Stimulated activated CD8-positive, alpha-beta memory T cell treated with anti-CD3 and anti-CD28 coated beads, Interleukin-4, amount 100 ng/mL, for 24 hours (primary cell): ENCODE data around the gene MICA.
A peak's percentile ranks its signal among the peaks of the same experiment; 100 is the strongest.
"Not testable (repeated sequence)": the region's sequence is repeated elsewhere in the genome, so short reads cannot be mapped to it uniquely, and the experiment has no call there.

Experiments used
- DNase-seq: peaks from one replicate; pipeline ENCODE4 v3.0.0-alpha.2; 2020; ENCODE audit warnings: low read depth

The MICA gene

DNA sequence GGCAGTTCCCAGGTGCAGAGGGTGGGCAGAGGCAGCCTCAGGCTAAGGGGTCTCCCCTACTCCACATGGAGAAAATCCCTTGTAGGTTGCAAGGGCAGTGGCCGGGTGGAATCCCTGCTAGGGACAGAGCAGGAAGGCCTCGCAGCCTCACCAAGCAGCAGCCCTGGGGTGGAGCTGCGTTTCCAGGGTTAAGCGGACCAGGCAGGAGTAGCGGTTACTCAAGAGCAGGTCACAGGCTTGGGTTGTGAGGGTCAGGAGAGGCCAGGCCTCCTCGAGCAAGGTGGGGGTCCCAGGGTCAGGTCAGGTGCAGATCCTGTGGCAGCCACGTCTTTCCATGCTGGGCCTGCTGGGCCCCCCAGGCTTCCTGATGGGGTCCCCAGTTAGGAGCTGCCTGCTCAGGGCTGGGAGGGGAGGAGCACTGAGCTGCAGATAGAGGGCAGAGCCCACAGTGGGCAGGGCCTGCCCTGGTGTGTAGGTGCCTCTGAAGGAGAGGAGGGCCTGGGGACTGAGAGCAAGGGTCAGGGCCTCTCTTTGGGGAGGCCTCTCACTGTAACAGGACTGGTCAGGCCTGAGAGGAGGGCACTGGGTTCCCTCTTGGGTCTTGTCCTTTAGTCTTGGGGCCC lies 10.9 kb downstream of the MICA start:
- not testable (repeated sequence) for DNase-seq

- no peak for DNase-seq
These were observed 11.4 kb downstream of the MICA start for GRCh38 chr6:31414771-31415265.

- no peak for DNase-seq
These were observed 13.1 kb downstream of the MICA start for GRCh38 chr6:31416394-31417014.

DNA sequence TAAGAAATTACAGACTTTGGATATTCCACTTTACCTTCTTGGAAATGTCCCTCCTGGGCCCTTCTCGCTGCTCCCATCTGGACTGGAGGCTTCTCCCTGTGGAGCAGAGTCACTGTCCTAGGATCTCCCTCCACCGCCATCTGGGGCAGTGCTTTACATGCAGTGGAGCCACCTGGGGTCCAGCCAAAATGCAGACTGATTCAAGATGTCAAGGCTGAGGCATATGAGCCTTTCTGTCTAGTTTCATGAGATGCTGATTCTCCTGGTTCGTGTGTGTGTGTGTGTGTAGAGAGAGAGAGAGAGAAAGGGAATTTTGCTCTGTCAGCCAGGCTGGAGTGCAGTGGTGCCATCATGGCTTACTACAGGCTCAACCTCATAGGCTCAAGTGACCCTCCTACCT lies 14.9 kb downstream of the MICA start:
- DNase-seq = no peak

DNA sequence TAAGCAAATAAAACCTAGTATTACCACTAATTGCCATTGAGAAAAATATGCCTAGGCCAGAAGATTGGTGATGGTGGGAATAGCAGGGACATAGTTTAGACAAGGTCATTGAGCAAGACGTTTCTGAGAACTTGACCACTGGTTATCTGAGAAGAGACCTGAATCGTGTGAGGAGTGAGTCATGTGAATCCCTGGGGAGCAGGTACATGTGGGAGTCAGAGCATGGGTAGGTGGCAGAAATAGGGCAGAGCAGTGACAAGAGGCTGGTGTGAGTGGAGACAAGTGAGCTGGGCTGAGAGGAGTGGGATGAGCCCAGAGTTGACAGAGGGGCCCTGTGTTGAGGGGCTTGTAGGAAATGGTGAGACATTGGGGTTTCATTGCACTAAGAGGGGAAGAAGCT lies 16.4 kb downstream of the MICA start:
- no peak for DNase-seq

GRCh38 chr6:31420546-31420945 lies 17.2 kb downstream of the MICA start:
- DNase-seq = no peak

DNA sequence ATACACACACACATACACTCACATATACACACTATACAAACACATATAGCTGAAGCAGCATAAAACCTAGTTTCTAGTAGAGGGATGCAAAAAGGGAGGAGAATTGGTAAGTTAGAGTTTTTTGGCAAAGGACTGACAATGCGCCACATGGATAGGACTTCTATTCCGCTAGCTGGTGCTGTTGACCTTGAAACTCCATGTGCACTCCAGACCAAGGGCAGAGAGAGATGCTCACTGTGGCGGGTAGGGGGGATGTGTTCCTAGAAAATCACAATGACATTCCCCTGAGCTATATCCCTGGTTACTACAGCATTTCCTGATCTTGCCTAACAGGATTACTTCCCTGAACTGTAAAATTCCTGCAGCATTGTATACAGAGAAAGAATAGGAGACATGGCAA lies 19.2 kb downstream of the MICA start:
- DNase-seq = no peak

- no peak for DNase-seq
These were observed 20.2 kb downstream of the MICA start for GRCh38 chr6:31423550-31423949.

DNA sequence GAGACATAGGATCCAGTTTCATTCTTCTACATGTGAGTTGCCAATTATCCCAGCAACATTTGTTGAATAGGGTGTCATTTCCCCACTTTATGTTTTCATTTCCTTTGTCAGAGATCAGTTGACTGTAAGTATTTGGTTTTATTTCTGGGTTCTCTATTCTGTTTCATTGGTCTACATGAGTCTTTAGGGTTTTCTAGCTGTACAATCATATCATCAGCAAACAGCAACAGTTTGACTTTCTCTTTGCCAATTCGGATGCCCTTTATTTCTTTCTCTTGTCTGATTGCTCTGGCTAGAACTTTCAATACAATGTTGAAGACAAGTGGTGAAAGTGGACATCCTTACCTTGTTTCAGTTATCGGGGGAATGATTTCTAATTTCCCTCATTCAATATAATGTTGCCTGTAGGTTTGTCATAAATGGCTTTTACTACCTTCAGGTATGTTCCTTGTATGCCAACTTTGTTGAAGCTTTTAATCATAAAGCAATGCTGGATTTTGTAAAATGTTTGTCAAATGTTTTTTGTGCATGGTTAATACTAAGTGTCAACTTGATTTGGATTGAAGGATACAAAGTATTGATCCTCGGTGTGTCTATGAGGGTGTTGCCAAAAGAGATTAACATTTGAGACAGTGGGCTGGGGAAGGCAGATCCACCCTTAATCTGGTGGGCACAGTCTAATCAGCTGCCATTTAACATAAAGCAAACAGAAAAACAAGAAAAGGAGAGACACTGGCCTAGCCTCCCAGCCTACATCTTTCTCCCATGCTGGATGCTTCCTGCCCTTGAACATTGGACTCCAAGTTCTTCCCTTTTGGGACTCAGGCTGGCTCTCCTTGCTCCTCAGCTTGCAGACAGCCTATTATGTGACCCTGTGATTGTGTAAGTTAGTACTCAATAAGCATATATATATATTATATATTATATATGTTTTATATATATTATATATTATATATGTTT lies 23.3 kb downstream of the MICA start:
- no peak for DNase-seq

DNA sequence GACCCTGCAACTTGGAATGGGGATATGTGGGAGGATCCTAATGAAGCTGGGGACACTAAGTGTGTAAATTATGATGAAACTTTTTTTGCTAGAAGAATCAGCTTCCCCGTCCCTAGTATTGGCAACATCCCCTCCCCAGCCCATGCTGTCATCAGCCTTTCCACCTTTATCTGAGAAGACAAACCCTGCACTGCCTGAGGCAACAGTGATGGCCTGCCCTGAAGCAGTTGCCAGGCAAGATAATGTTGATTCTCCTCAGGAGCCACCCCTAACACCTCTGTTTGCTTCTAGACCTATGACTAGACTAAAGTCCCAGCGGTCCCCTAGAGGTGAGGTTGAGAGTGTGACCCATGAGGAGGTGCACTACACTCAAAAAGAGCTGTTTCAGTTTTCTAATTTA lies 27.1 kb downstream of the MICA start:
- DNase-seq = no peak

- DNase-seq = not testable (repeated sequence)
These were observed 31.7 kb downstream of the MICA start for GRCh38 chr6:31435051-31435450.

- no peak for DNase-seq
These were observed 34.8 kb downstream of the MICA start for GRCh38 chr6:31438222-31438621.

DNA sequence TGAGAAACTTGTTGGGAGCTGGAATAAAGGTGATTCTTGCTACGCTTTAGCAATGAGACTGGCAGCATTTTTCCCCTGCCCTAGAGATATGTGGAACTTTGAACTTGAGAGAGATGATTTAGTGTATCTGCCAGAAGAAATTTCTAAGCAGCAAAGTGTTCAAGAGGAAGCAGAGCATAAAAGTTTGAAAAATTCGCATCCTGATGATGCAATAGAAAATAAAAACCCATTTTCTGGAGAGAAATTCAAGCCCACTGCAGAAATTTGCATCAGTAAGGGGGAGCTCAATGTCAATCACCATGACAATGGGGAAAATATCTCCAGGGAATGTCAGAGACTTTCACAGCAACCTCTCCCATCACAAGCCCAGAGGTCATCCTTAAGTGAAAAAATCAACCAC lies 35.3 kb downstream of the MICA start:
- DNase-seq = no peak

DNA sequence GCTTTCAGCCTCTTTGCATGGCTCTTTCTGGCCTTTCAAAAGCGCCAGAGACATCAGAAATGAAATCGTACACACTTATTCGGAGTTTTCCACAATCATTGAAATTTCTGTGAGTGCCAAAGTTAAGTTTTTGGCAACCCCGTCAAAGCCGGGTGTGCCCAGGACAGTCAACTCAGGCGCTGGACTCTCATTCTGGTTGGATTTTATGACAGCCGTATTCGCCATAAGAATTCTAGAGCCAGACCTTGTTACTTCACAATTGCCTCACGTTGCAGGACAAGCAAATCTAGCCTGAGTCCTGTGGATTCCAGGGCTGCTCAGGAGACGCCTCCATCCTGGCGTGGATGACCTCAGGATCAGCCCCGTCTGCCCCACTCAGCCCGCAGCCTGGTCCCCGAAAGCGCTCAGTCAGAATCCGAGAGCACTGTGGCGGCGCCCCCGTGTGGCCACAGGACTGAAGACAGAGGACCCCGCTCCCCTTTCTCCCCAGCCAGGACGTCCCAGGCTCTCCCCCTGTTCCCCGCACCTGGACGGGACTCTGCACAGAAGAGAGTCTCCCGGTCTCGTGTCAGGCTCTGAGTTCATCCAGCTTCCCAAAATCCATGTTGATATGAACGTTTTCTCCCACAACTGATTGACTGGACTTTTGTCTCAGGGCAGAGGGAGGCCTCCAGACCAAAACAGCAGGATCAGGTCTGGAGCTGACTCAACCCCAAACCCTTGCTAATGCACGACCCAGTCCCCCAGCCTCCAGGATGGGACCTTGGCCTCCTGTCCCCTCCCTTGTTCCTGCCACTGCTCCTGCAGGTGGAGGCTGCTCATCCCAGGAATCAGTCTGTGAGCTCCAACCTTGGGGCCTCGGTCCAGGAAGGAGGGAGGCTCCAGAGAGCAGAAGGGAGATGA lies 38.2 kb downstream of the MICA start:
- DNase-seq = peak; percentile 79

DNA sequence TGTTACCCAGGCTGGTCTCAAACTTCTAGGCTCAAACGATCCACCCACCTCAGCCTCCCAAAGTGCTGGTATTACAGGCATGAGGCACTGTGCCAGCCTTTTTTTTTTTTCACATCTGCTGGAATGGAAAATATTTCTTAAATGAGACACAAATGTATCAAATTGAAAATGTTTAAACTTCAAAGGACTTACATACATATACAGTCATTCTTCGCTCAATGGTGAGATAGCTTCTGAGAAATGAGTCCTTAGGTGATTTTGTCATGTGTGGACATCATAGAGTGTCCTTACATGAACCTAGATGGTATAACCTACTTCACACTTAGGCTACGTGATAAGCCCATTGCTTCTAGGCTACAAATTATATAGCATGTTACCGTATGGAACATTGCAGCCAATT lies 43.1 kb downstream of the MICA start:
- DNase-seq = no peak

GRCh38 chr6:31446999-31447789 lies 43.8 kb downstream of the MICA start:
- not testable (repeated sequence) for DNase-seq

DNA sequence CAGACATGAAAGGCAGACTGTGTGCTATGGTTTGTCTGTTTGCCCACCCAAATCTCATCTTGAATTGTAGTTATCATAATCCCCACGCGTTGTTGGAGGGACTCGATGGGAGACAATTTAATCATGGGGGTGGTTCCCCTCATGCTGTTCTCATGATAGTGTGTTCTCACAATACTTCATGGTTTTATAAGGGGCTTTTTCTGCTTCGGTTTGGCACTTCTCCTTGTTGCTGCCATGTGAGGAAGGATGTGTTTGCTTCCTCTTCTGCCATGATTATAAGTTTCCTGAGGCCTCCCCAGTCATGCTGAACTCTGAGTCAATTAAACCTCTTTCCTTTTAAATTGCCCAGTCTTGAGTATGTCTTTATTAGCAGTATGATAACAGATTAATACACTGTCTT lies 47.4 kb downstream of the MICA start:
- DNase-seq = no peak

DNA sequence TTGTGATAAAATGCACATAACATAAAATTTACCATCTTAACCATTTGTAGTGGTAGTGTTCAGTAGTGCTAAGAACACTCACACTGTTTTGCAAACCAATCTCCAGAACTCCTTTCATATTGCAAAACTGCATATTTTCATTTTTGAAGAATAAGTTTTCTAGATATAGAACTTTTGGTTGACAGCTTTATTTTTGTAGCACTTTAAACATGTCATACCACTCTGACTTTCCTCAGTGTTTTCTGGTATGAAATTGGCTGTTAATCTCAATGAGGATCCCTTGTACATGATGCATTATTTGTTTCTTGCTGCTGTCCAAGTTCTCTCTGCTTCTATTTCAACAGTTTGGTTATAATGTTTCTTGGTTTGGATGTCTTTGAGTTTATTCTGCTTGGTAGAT lies 49.5 kb downstream of the MICA start:
- no peak for DNase-seq

DNA sequence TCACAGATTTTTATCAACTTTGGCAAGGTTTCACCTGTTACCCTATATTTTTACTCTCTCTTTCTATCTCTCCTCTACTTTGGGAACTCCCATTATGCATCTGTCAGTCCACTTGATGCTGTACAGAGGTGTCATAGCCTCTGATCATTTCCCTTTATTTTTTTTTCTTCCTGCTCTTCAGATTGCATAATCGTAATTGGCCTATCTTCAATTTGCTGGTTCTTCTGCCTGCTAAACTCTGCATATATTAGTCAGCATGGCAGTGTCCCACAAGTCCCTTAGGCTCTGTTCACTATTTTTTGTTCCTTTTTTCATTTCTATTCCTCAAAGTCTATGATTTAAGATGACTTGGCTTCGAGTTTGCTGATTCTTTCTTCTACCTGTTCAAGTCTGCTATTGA lies 49.9 kb downstream of the MICA start:
- no peak for DNase-seq

DNA sequence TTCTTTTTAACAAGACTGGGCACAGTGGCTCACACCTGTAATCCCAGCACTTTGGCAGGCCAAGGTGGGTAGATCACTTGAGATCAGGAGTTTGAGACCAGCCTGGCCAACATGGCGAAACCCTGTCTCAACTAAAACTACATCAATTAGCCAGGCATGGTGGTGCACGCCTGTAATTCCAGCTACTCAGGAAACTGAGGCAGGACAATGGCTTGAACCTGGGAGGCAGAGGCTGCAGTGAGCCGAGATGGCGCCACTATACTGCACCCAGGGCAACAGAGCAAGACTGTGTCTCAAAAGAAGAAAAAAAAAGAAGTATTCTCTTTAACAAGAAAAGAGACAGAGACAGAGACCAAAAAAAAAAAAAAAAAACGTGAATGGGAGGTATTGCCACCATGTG lies 56.5 kb downstream of the MICA start:
- DNase-seq = not testable (repeated sequence)
